Esophagus muscularis mucosa (tissue), 3 donors: Measurements from ENCODE around the gene NAIF1.

Experiments used
- CTCF ChIP-seq, 3 experiments: fragments of 200-600 bp in 2 of 3; fragments of 450-650 bp in 1 of 3; sonication (generic) in 2 of 3; IDR thresholded peaks; one replicate each; pipeline ENCODE4 v1.5.1; 2017 to 2019; ENCODE audit warnings: antibody characterized with exemption in 3 of 3, mild to moderate bottlenecking in 2 of 3, moderate library complexity in 1 of 3
- POLR2AphosphoS5 ChIP-seq, 2 donors: sonication (generic); formaldehyde crosslinking; IDR thresholded peaks; one replicate each; pipeline ENCODE4 v1.6.1; 2017; ENCODE audit warnings: antibody characterized with exemption in 2 of 2

DNA sequence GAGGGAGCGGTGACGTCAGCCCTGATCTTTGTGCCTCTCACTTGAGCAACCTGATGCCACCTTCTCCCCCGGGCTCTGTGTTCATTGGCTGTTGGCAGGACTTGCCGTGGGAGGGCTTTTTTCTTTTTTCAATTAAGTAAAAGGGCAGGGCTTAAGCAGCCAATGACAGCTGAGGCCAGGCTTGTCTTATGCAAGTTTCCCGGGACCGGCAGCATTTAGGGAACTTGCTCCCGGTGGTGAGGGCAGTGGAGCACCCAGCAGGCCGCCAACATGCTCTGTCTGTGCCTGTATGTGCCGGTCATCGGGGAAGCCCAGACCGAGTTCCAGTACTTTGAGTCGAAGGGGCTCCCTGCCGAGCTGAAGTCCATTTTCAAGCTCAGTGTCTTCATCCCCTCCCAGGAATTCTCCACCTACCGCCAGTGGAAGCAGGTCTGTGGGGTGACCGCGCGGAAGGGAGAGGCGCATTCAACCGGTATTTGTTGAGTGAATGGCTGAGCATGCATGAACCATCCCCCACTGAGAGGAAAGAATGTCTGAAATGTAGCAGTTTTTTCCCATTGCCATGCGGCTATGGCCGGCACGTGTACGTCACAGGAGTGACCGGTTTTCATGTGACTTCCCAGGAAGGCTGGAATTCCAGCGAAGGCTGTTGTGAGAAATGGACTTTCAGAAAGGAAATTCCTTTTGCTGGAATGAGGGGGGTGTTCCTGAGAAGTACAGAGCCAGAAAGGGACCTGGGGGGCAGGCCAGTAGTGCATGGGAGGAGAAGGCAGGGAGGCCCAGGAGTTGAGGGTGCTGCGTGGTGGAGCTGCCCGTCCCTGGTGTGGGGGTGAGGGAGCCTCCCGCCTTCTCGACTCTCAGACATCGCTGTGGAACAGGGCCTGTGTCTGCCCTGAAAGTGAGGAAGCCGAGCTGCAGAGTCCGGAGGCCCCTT lies 31.4 kb upstream of the NAIF1 start:
- TF ChIP-seq CTCF (IDR thresholded peaks at IDR 0.05) (no peak), POLR2AphosphoS5 (IDR thresholded peaks at IDR 0.05) (peak in 1 of 2 donors; percentile 93)
